AG10803 (cell line): ENCODE data around the gene CCDC85A.

Experiments
- DNase-seq: peaks from one replicate; pipeline ENCODE4 v3.0.0; 2010; ENCODE audit warnings: low read depth
- H3K4me3 ChIP-seq: 2 replicates; pipeline ENCODE4 v1.5.1; 2011; ENCODE audit warnings: mild to moderate bottlenecking, low read length, control low read depth
- CTCF ChIP-seq: conservative IDR thresholded peaks from 2 replicates; pipeline ENCODE4 v1.5.1; 2011; ENCODE audit warnings: mild to moderate bottlenecking, low read length, control low read depth, inconsistent platforms

CCDC85A gene

GRCh38 chr2:56314796-56315195, 131.0 kb downstream of the CCDC85A start:
- no peak for TF ChIP-seq CTCF
- DNase-seq = peak; percentile 39
- no peak overlapping the region for H3K4me3 ChIP-seq

DNA sequence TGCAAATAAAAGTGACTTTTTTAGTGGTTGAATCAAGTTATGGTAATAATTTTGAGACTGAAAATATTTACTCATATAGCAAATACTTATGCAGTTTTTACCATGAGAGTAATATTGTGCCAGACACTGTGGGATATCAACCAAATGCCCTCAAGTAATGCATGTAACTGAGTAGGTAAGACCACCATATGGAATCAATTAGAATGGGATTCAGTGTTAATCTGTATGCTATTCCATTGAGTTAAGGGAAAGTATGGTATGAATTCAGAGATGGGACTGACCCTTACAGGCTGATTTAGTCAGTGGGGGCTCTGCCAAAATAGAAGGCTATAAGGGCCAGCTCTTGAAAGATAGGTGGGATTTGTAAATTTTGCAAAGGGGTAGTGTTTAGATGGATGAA, 131.6 kb downstream of the CCDC85A start:
- TF ChIP-seq CTCF = no peak
- DNase-seq = no peak

DNA sequence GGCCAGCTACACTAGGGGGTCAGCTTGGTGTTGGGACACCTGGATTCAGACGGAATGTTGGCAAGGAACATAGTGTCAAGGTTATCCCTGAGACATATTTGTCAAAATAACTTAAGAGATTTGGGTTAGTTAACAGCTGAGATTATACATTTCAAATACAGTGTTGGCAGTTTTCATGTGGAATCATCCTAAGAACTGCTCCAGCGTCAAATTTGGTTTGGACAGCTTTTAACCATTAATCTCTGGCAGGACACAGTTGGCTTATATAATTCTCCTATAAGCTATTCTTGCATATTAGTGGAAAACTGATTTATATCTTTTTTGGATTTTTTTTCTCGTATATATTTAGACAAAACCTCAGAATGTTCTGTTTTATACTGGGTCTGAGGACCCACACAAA, 132.2 kb downstream of the CCDC85A start:
- TF ChIP-seq CTCF = no peak
- H3K4me3 ChIP-seq = no peak overlapping the region
- DNase-seq = no peak

More for the DNA sequence above, 131.6 kb downstream of the CCDC85A start:
- no peak overlapping the region for H3K4me3 ChIP-seq

GRCh38 chr2:56318147-56318546, 134.4 kb downstream of the CCDC85A start:
- H3K4me3 ChIP-seq = no peak overlapping the region
- DNase-seq = no peak
- no peak for TF ChIP-seq CTCF

- H3K4me3 ChIP-seq = no peak overlapping the region
- TF ChIP-seq CTCF = no peak
- DNase-seq = no peak
Observed at GRCh38 chr2:56325661-56326345, 142.0 kb downstream of the CCDC85A start.

DNA sequence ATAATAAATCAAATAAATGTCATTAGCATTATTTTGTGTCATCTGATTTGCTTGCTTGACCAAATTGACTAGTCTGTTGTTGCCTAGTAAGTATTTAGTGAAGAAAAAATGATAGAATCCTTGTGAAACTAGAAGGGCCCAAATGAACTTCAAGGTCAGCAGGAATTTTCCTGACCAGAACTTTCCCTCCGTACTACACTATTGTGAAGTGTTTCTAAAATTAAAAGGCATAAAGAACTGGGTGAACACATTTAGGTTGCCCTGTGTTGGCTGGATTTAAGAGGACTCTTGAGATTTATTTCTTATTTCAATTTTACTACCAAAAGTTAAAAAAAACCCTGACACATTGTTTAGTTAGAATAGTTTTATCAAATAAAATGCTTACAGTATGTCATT, 142.6 kb downstream of the CCDC85A start:
- TF ChIP-seq CTCF = no peak

DNA sequence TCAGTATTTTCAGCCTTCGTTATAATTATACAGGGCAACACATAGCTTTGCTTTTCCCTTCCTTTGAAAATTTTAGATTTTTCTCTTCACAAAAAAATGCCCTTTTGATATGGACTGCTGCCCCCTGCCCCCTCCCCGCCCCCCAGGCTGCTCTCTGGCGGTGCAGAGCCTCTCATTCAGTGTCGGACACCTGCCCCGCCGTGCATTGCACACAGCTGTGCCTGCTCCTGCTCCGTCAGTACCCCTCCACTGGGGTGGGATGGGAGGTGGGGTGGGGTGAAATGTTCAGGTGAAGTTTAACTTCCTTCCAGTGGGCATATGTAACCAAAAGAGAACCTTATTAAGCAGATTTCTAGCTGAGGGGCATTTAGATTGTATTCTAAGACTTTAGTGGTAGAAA, 148.0 kb downstream of the CCDC85A start:
- no peak for DNase-seq
- no peak overlapping the region for H3K4me3 ChIP-seq
- TF ChIP-seq CTCF = no peak

More for the DNA sequence above, 142.6 kb downstream of the CCDC85A start:
- no peak overlapping the region for H3K4me3 ChIP-seq
- DNase-seq = no peak
